H1 (cell line): ENCODE results near the gene COQ9. TPM values are rescaled to one million over a fixed set of nuclear protein-coding genes. Genes with fewer than 3 reads are reported as not detected.
"Not testable (repeated sequence)": the region's sequence is repeated elsewhere in the genome, so short reads cannot be mapped to it uniquely, and the experiment has no call there.

Source experiments
- CTCF ChIA-PET: fragments of 300-600 bp; sonication (Branson Sonifier 250); formaldehyde crosslinking; loops from one replicate; lab custom pipeline; 2021; ENCODE audit not compliant: partially characterized antibody; lab: Charles Lee
- POLR2A ChIA-PET: fragments of 300-600 bp; sonication (Branson Sonifier 250); formaldehyde crosslinking; loops from one replicate; lab custom pipeline; 2021; ENCODE audit warnings: inconsistent platforms; ENCODE audit not compliant: partially characterized antibody; lab: Charles Lee
- DNase-seq, 2 experiments: peaks; one replicate each; pipeline versions ENCODE4 v3.0.0 to v3.0.0-alpha.2; 2010 to 2022; ENCODE audit warnings: low spot score in 2 of 2, low read depth in 1 of 2, mixed read lengths in 1 of 2
- FAIRE-seq: peaks from 2 replicates; lab custom pipeline; 2011; peaks lifted over from hg19 to GRCh38; lab: Jason Lieb, UNC
- H2AFZ ChIP-seq: 2 replicates; pipeline ENCODE4 v1.8.1; 2012; ENCODE audit warnings: low read length, inconsistent platforms
- H2AK5ac ChIP-seq: 2 replicates; pipeline ENCODE4 v1.6.1; 2013; ENCODE audit warnings: low read depth, low read length
- H2BK120ac ChIP-seq: replicated peaks from 2 replicates; pipeline ENCODE3; 2013; ENCODE audit warnings: low read depth, low read length, inconsistent platforms
- H2BK12ac ChIP-seq: 2 replicates; pipeline ENCODE4 v1.6.1; 2013; ENCODE audit warnings: low read depth, low read length
- H2BK15ac ChIP-seq: 2 replicates; pipeline ENCODE4 v1.6.1; 2013; ENCODE audit warnings: low read length
- H2BK20ac ChIP-seq: 2 replicates; pipeline ENCODE4 v1.6.1; 2013; ENCODE audit warnings: low read length
- H2BK5ac ChIP-seq: 2 replicates; pipeline ENCODE4 v1.6.1; 2013; ENCODE audit warnings: low read depth, low read length
- H3K14ac ChIP-seq: 2 replicates; pipeline ENCODE4 v1.6.1; 2013; ENCODE audit warnings: inconsistent platforms; ENCODE audit not compliant: insufficient read length
- H3K18ac ChIP-seq: 2 replicates; pipeline ENCODE4 v1.6.1; 2013; ENCODE audit warnings: low read length; ENCODE audit errors: extremely low read depth
- H3K23ac ChIP-seq: 2 replicates; pipeline ENCODE4 v1.6.1; 2013; ENCODE audit warnings: inconsistent platforms; ENCODE audit not compliant: insufficient read length
- H3K23me2 ChIP-seq: 2 replicates; pipeline ENCODE4 v1.6.1; 2013; ENCODE audit warnings: low read depth, low read length
- H3K27ac ChIP-seq: 2 replicates; pipeline ENCODE4 v1.6.1; 2011; ENCODE audit warnings: low read depth, low read length, inconsistent platforms
- H3K27me3 ChIP-seq, 4 experiments: replicated peaks in 1 of 4; 1 replicate in 1 of 4; 2 replicates in 3 of 4; pipeline versions ENCODE4 v1.6.1 to v1.8.1; 2011 to 2013; ENCODE audit warnings: low read length in 3 of 4, mild to moderate bottlenecking in 3 of 4, inconsistent platforms in 2 of 4, mixed read lengths in 2 of 4, moderate library complexity in 1 of 4; ENCODE audit not compliant: control insufficient read depth in 3 of 4, insufficient read depth in 3 of 4; ENCODE audit errors: extremely low read depth in 1 of 4
- H3K36me3 ChIP-seq, 4 experiments: 2 replicates each; pipeline versions ENCODE4 v1.6.1 to v1.8.1; 2011 to 2013; ENCODE audit warnings: mild to moderate bottlenecking in 4 of 4, low read length in 3 of 4, moderate library complexity in 2 of 4, control low read depth in 1 of 4, inconsistent platforms in 1 of 4; ENCODE audit not compliant: insufficient read depth in 4 of 4, control insufficient read depth in 2 of 4
- H3K4ac ChIP-seq: replicated peaks from 2 replicates; pipeline ENCODE3; 2013; ENCODE audit warnings: low read length, low read depth, mixed read lengths, inconsistent platforms; ENCODE audit not compliant: insufficient read length
- H3K4me1 ChIP-seq, 4 experiments: replicated peaks in 1 of 4; 1 replicate in 1 of 4; 2 replicates in 3 of 4; pipeline versions ENCODE4 v1.6.1 to v1.8.1; 2011 to 2013; ENCODE audit warnings: low read length in 3 of 4, inconsistent platforms in 2 of 4, mixed read lengths in 1 of 4; ENCODE audit not compliant: insufficient read depth in 4 of 4, control insufficient read depth in 3 of 4
- H3K4me2 ChIP-seq, 2 experiments: 2 replicates each; pipeline versions ENCODE4 v1.6.1 to v1.8.1; 2011 to 2013; ENCODE audit warnings: low read depth in 2 of 2, low read length in 2 of 2, control low read depth in 1 of 2, inconsistent platforms in 1 of 2, mild to moderate bottlenecking in 1 of 2; ENCODE audit not compliant: insufficient read depth in 1 of 2
- H3K4me3 ChIP-seq, 4 experiments: fragments of 200-600, 300-600 bp in 1 of 4; sonication (generic), shearing (Covaris generic), sonication (Bioruptor Twin) in 1 of 4; 2 replicates each; pipeline versions ENCODE4 v1.5.1 to v1.8.1; 2011 to 2016; ENCODE audit warnings: low read length in 4 of 4, low read depth in 3 of 4, control low read depth in 2 of 4, inconsistent platforms in 2 of 4, mild to moderate bottlenecking in 2 of 4, mixed read lengths in 1 of 4, moderate library complexity in 1 of 4; ENCODE audit not compliant: insufficient read depth in 2 of 4; ENCODE audit errors: extremely low read depth in 1 of 4
- H3K56ac ChIP-seq: replicated peaks from 2 replicates; pipeline ENCODE3; 2013; ENCODE audit warnings: low read depth, mild to moderate bottlenecking, mixed read lengths, low read length, inconsistent platforms; ENCODE audit not compliant: insufficient read length
- H3K79me1 ChIP-seq: 2 replicates; pipeline ENCODE4 v1.6.1; 2013; ENCODE audit warnings: low read depth, low read length, control low read depth
- H3K79me2 ChIP-seq, 2 experiments: 2 replicates each; pipeline versions ENCODE4 v1.6.1 to v1.8.1; 2012 to 2013; ENCODE audit warnings: low read length in 2 of 2, mild to moderate bottlenecking in 2 of 2, inconsistent platforms in 1 of 2; ENCODE audit not compliant: insufficient read depth in 2 of 2, control insufficient read depth in 1 of 2
- H3K9ac ChIP-seq, 4 experiments: replicated peaks in 1 of 4; 1 replicate in 1 of 4; 2 replicates in 3 of 4; pipeline versions ENCODE4 v1.6.1 to v1.8.1; 2011 to 2013; ENCODE audit warnings: low read depth in 3 of 4, low read length in 3 of 4, control low read depth in 2 of 4, mild to moderate bottlenecking in 2 of 4, moderate library complexity in 2 of 4, inconsistent platforms in 1 of 4; ENCODE audit errors: extremely low read depth in 1 of 4
- H3K9me3 ChIP-seq, 2 experiments: 2 replicates each; pipeline versions ENCODE4 v1.6.1 to v1.8.1; 2012 to 2013; ENCODE audit warnings: mild to moderate bottlenecking in 2 of 2, moderate library complexity in 2 of 2, control low read depth in 1 of 2, inconsistent platforms in 1 of 2, low read depth in 1 of 2, low read length in 1 of 2, mixed read lengths in 1 of 2; ENCODE audit not compliant: insufficient read depth in 2 of 2
- H4K20me1 ChIP-seq, 2 experiments: replicated peaks in 1 of 2; 2 replicates each; pipeline versions ENCODE3 to v1.8.1; 2011 to 2013; ENCODE audit warnings: inconsistent platforms in 2 of 2, low read length in 2 of 2, mild to moderate bottlenecking in 1 of 2; ENCODE audit not compliant: insufficient read depth in 2 of 2, control insufficient read depth in 1 of 2
- H4K5ac ChIP-seq: 2 replicates; pipeline ENCODE4 v1.6.1; 2013; ENCODE audit warnings: low read length, low read depth, mixed read lengths, inconsistent platforms; ENCODE audit not compliant: insufficient read length
- H4K8ac ChIP-seq: 2 replicates; pipeline ENCODE4 v1.8.0; 2013; ENCODE audit warnings: mild to moderate bottlenecking, moderate library complexity, low read length, inconsistent platforms; ENCODE audit not compliant: insufficient read depth; ENCODE audit errors: extremely low read depth
- H4K91ac ChIP-seq: replicated peaks from 2 replicates; pipeline ENCODE3; 2013; ENCODE audit warnings: low read length, mixed read lengths, inconsistent platforms; ENCODE audit not compliant: insufficient read length
- WGBS, 2 experiments: shearing (Covaris generic) in 1 of 2; methylation state at CpG; one replicate each; pipeline versions ENCODE4 v1.1.6 to v1.1.7; 2013 to 2015; ENCODE audit warnings: low lambda C conversion rate in 2 of 2, mixed read lengths in 2 of 2, inconsistent platforms in 1 of 2, low coverage in 1 of 2, missing lambda C conversion rate in 1 of 2; ENCODE audit not compliant: insufficient replicate concordance in 2 of 2, insufficient coverage in 1 of 2, insufficient read length in 1 of 2; ENCODE audit errors: extremely low coverage in 1 of 2, missing lambda C conversion rate in 1 of 2; 5-methylcytosine and 5-hydroxymethylcytosine counted together
- polyA plus RNA-seq, 7 experiments: library from polyadenylated mRNA; depleted of rRNA in 3 of 7; stranded (reverse) in 5 of 7; unstranded in 2 of 7; fragments of >200 nt in 5 of 7; fragments of 200-250 nt in 2 of 7; gene quantifications; 1 replicate in 5 of 7; 2 replicates in 1 of 7; 4 replicates in 1 of 7; pipeline versions ENCODE4 v1.2.1 to v1.2.3, GENCODE V29; 2011 to 2013; ENCODE audit warnings: missing spikeins in 2 of 7, mixed read lengths in 2 of 7
- total RNA-seq: library from RNA; stranded (reverse); fragmentation: NEBNext Ultra II Directional; extraction: Animal tissue kit (Norgen Biotek cat#: 25700); gene quantifications from 2 replicates; pipeline ENCODE4 v1.2.1, GENCODE V29; 2021

Gene COQ9
- total and polyA plus RNA-seq, 2 of the 8 experiments (the other 6 are each of a cell fraction or from before 2014, with no cell fraction given), result 33.3 to 60.3 TPM

DNA sequence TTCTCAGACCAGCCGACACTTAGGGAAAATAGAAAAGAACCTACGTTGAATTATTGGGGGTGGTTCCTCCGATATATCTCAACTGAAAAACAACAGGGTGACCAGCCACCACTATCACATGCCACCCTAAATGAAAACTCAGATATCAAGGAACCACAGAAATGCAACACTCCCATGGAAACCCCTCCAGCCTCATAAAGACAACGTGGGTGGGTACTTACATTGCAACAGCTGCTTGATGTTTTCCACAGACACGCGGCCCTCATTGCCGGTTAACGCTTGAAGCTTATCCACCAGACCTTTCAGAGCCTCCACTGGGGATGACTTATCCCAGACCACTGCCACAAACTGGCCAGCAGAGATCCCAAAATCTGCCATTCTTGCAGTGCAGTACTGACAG lies 6.7 kb upstream of the COQ9 start:
- H3K14ac ChIP-seq, H2BK12ac ChIP-seq, H4K20me1 ChIP-seq, DNase-seq, H3K9me3 ChIP-seq, H3K79me1 ChIP-seq, H2BK15ac ChIP-seq, H3K4ac ChIP-seq, H4K8ac ChIP-seq, H2BK5ac ChIP-seq, H3K27ac ChIP-seq, H3K23me2 ChIP-seq, H3K4me1 ChIP-seq, FAIRE-seq, H3K23ac ChIP-seq, H2BK120ac ChIP-seq, H3K4me2 ChIP-seq, H2BK20ac ChIP-seq, H3K9ac ChIP-seq, H3K4me3 ChIP-seq, H3K18ac ChIP-seq, H2AK5ac ChIP-seq, H4K91ac ChIP-seq, POLR2A ChIA-PET, H3K56ac ChIP-seq, H3K27me3 ChIP-seq, H4K5ac ChIP-seq, H2AFZ ChIP-seq: not testable (repeated sequence)
- Histone ChIP-seq H3K79me2 (peaks cover 5 to 24% of the 10 kb centered on the region in 2 experiments), H3K36me3 (peaks cover 4 to 24% (median 13%) of the 10 kb centered on the region in 4 experiments; a peak in 4 of 8 replicates)
- 96% methylated on average over 8 of the region's 8 CpGs; no CpG with 5 or more reads in 1 of the 2 experiments for WGBS, 2 experiments
- CTCF ChIA-PET, result interaction anchor here (1.4 to 1.5 kb wide), 2 partner anchors 22 to 85 kb away, joined by 3 to 4 read pairs; partner anchors contain the start of gene POLR2C
